GM21737 (cell line): ENCODE measurements around the gene ARPC4.
"Not testable (repeated sequence)": the region's sequence is repeated elsewhere in the genome, so short reads cannot be mapped to it uniquely, and the experiment has no call there.

Experiments
- ATAC-seq: cut with Tn5 transposase; IDR thresholded peaks from one replicate; pipeline ENCODE4 v1.9.1; 2021; ENCODE audit warnings: mild to moderate bottlenecking, moderate library complexity; ENCODE audit not compliant: unreplicated experiment

The ARPC4 gene

DNA sequence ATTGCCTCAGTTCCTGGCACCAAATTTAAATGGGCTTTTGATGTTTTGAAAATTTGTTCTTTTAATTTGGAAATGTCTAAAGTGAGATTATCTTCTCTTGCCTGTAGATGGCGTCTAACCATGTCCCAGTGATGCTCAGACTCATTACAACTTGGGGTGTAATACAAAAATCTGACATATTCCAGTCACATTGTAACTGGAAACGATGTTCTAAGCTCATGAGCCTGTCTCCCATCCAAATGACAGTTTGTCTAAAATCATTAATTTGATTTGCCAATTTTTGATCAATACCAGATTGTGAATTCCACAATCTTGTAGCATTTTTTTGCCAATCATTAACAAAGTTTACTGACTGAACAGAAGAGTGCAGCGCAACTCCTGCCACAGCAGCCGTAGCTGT is 56.0 kb downstream of the ARPC4 start:
- ATAC-seq, result not testable (repeated sequence)

DNA sequence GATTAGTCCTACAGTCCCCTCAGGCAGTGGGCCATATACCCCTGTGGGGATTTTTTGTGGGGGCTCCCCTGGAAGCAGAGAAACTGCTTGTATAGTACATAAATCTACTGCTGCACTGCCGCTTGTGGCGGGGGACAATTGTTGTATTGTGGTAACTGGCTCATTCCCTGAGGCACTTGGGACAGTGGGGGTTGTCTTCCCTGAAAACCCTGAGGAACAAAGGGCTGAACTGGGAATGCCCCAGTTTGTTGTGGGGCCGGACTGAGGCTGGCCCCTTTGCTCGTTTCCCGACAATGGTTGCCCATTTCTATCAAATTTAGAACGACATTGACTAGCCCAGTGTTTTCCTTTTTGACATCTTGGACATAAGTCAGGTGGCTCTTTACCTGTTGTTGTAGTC is 58.5 kb downstream of the ARPC4 start:
- not testable (repeated sequence) for ATAC-seq

DNA sequence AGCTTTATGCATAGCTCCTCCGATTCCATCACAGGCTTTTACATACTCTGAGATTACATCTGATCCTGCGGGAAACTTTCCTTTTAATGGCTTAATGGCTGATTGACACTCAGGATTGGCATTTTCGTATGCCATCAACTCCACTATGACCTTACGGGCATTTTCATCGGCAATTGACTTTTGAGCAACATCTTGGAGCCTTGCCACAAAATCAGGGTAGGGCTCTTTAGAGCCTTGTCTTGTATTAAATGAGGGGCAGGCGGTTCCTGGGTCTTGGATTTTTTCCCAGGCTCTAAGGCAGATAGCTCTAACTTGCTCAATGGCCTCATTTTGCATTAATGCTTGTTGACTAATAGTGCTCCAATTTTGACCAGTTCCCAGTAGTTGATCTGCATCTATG is 59.0 kb downstream of the ARPC4 start:
- not testable (repeated sequence) for ATAC-seq

- ATAC-seq, result no peak
These were observed 59.6 kb downstream of the ARPC4 start for GRCh38 chr3:9852528-9852927.

- not testable (repeated sequence) for ATAC-seq
These were observed 61.5 kb downstream of the ARPC4 start for GRCh38 chr3:9854291-9854940.

DNA sequence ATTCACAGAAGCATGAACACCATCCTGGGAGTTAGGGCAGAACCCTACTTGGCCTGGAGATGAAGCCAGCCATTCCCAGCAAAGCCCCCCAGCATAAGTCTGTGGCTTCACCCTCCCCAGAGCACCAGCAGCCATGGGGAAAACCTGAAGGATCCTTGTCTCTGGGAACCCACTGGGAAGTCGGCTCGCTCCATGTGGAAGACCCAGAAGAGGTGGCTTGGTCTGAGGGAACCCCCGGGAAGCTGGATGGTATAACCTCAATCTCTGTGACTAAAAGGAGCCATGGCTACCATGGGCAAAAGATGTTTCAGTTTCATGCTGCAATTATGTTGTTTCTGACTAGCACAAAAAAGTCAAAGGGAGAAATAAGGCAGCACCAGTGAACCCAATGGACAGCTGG is 62.7 kb downstream of the ARPC4 start:
- ATAC-seq, result no peak
